Measurements from ENCODE around the gene EMSY. TPM values are rescaled to one million over a fixed set of nuclear protein-coding genes. Genes with fewer than 3 reads are reported as not detected.
A peak's percentile ranks its signal among the peaks of the same experiment; 100 is the strongest.

Gene EMSY
- total RNA-seq, 4 donors from 2014 or later = 13.2 to 43.4 (median 29.0) TPM

GRCh38 chr11:76406359-76406758 lies 38.5 kb upstream of the EMSY start:
- H3K9me3 ChIP-seq = no peaks in the 10 kb centered on the region
- H3K27ac ChIP-seq = no peak overlapping the region
- H3K27me3 ChIP-seq = no peaks in the 10 kb centered on the region
- intact Hi-C loops (cut with DNase I; ENCODE audit: low total_unique reads) = no loop called here
- no peaks in the 10 kb centered on the region for H3K36me3 ChIP-seq
- no peak for DNase-seq
- no peak for TF ChIP-seq POLR2A (IDR thresholded peaks at IDR 0.05)
- H3K4me3 ChIP-seq = no peak overlapping the region
- no peaks in the 10 kb centered on the region for H3K4me1 ChIP-seq

DNA sequence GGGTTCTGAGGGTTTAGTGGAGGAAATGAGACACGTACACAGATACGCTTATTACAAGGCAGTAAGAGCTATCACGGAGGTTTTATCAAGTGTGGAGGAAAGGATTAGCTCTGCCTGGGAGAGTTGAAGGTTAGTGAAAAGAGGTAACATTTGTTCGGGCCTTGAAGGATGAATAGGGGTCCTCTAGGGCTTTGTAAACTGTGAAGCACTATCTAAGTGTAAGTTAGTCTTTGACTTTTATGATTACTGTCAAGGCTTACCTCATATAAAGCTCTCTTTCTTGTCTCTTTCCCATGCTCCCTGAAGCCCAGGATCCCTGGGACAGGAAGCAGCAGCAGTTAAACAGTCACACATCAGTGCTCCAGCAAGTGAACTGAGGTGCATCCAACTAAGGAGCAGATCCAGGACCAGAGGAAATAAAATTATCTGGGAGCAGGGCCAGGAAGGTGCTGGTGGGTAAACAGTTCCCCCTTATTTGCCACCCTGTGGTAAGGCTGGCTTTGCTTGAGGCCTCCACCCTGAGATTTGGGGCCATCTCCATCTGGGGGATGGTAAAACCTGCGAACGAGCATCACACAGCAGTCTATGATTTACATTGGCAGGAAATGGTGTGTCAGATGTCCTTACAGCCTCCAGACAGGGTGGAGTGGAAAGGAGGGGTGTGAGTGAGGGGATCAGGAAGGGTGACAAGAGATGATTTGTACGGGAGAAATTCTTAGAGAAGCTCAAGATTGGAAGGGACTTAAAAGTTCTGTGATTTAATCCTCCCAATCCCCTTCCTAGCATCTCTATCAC lies 36.5 kb upstream of the EMSY start:
- no peak for DNase-seq
- Histone ChIP-seq H3K9me3 (no peaks in the 10 kb centered on the region), H3K27ac (no peak overlapping the region), H3K27me3 (no peaks in the 10 kb centered on the region), H3K36me3 (no peaks in the 10 kb centered on the region), H3K4me3 (no peak overlapping the region), H3K4me1 (no peaks in the 10 kb centered on the region)
- TF ChIP-seq CTCF (IDR thresholded peaks at IDR 0.05) = no peak
- intact Hi-C loops (cut with DNase I; ENCODE audit: low total_unique reads) = no loop called here

DNA sequence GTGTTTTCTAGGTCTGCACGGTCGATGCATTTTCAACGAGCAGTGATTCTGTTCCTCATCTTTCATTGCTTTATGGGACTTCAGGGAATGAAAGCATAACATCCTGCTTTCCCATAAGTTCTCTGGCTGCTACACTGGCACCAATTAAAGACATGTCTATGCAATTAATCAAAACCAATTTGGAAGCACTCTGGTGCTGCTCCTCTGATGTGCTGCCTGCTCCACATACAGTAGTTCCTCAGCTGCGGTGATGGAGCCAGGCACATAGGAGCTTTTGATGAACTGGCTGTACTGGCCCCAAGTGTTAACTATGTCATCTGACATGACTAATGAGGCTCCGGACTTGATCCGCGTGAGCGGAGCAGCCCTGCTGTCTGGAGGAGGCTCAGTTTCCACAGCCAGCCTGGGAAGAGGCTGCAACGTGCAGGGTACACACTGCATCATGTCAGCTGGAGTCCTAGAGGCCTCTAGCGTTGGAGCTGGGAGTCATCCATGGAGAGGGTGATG lies 33.9 kb upstream of the EMSY start:
- Histone ChIP-seq H3K4me3 (no peak overlapping the region), H3K4me1 (no peaks in the 10 kb centered on the region), H3K27ac (no peak overlapping the region), H3K9me3 (no peaks in the 10 kb centered on the region), H3K36me3 (no peaks in the 10 kb centered on the region), H3K27me3 (no peaks in the 10 kb centered on the region)
- DNase-seq = peak in 1 of 2 donors; percentile 30
- TF ChIP-seq POLR2A (IDR thresholded peaks at IDR 0.05) (no peak), CTCF (IDR thresholded peaks at IDR 0.05) (no peak)
- intact Hi-C loops (cut with DNase I; ENCODE audit: low total_unique reads) = no loop called here

GRCh38 chr11:76415073-76415472 lies 29.7 kb upstream of the EMSY start:
- intact Hi-C loops (cut with DNase I; ENCODE audit: low total_unique reads) = no loop called here
- Histone ChIP-seq H3K27ac (no peak overlapping the region), H3K4me1 (no peaks in the 10 kb centered on the region), H3K9me3 (no peaks in the 10 kb centered on the region), H3K27me3 (no peaks in the 10 kb centered on the region), H3K4me3 (no peak overlapping the region), H3K36me3 (no peaks in the 10 kb centered on the region)
- no peak for TF ChIP-seq POLR2A (IDR thresholded peaks at IDR 0.05)
- no peak for TF ChIP-seq CTCF (IDR thresholded peaks at IDR 0.05)
- no peak for DNase-seq

GRCh38 chr11:76419896-76420295 lies 24.9 kb upstream of the EMSY start:
- intact Hi-C loops (cut with DNase I; ENCODE audit: low total_unique reads) = no loop called here
- H3K4me1 ChIP-seq = no peaks in the 10 kb centered on the region
- H3K27ac ChIP-seq = no peak overlapping the region
- H3K27me3 ChIP-seq = no peaks in the 10 kb centered on the region
- no peaks in the 10 kb centered on the region for H3K9me3 ChIP-seq
- DNase-seq = no peak
- no peak overlapping the region for H3K4me3 ChIP-seq
- no peaks in the 10 kb centered on the region for H3K36me3 ChIP-seq
- no peak for TF ChIP-seq POLR2A (IDR thresholded peaks at IDR 0.05)
- no peak for TF ChIP-seq CTCF (IDR thresholded peaks at IDR 0.05)

Measured in uterus (tissue), 4 donors.